HepG2 (cell line): Measurements from ENCODE around the gene TM6SF1. TPM values are rescaled to one million over a fixed set of nuclear protein-coding genes. Genes with fewer than 3 reads are reported as not detected.

Experiments used
- CREB1 ChIP-seq, 2 experiments: fragments of 450-650 bp in 1 of 2; IDR thresholded peaks; 2 replicates each; pipeline ENCODE4 v1.6.1; 2016 to 2017; ENCODE audit warnings: control low read depth in 1 of 2, mild to moderate bottlenecking in 1 of 2, missing compliant biosample characterization in 1 of 2, missing genetic modification characterization in 1 of 2
- MTF1 ChIP-seq: sonication (generic); formaldehyde crosslinking; IDR thresholded peaks from 2 replicates; pipeline ENCODE4 v1.5.0; 2020; ENCODE audit warnings: missing genetic modification reagents
- PRMT3 ChIP-seq: sonication (generic); formaldehyde crosslinking; IDR thresholded peaks from 2 replicates; pipeline ENCODE4 v1.8.1; 2022; ENCODE audit warnings: low read depth, mild to moderate bottlenecking, moderate library complexity, missing genetic modification reagents, borderline replicate concordance
- SUZ12 ChIP-seq: fragments of 150-350 bp; IDR thresholded peaks from 2 replicates; pipeline ENCODE4 v1.6.1; 2014; ENCODE audit warnings: low read depth, low read length
- ZNF12 ChIP-seq: sonication (generic); formaldehyde crosslinking; IDR thresholded peaks from 2 replicates; pipeline ENCODE4 v1.5.0; 2020; ENCODE audit warnings: missing genetic modification reagents
- ZNF138 ChIP-seq: sonication (generic); formaldehyde crosslinking; IDR thresholded peaks from 2 replicates; pipeline ENCODE4 v1.5.0; 2020; ENCODE audit warnings: mild to moderate bottlenecking, low read depth, missing genetic modification reagents
- ZNF543 ChIP-seq: sonication (generic); formaldehyde crosslinking; IDR thresholded peaks from 2 replicates; pipeline ENCODE4 v1.4.0; 2020; ENCODE audit warnings: mild to moderate bottlenecking, missing genetic modification reagents
- ZNF766 ChIP-seq: sonication (generic); formaldehyde crosslinking; IDR thresholded peaks from 2 replicates; pipeline ENCODE4 v1.5.0; 2020; ENCODE audit warnings: missing genetic modification reagents, borderline replicate concordance
- polyA plus RNA-seq, 8 experiments: library from polyadenylated mRNA; depleted of rRNA in 3 of 8; stranded (reverse) in 7 of 8; unstranded in 1 of 8; fragments of >200 nt; fragmentation: Illumina TruSeq in 4 of 8; extraction: Trizol in 4 of 8; gene quantifications; 2 replicates each; pipeline versions ENCODE4 v1.2.1 to v1.2.3, GENCODE V29; 2011 to 2016; ENCODE audit warnings: low read depth in 4 of 8, missing spikeins in 1 of 8, mixed read lengths in 1 of 8; ENCODE audit not compliant: insufficient read depth in 1 of 8
- total RNA-seq, 5 experiments: library from RNA; depleted of rRNA; stranded (reverse); fragments of >200 nt; fragmentation: Illumina TruSeq; extraction: Trizol; gene quantifications; 2 replicates each; pipeline ENCODE4 v1.2.3, GENCODE V29; 2016; ENCODE audit warnings: low read depth in 1 of 5
- TF ChIP-seq, protein P1 (sequence below): sonication (generic); formaldehyde crosslinking; conservative IDR thresholded peaks from 2 replicates; pipeline ENCODE4 v1.4.0; 2020; ENCODE audit warnings: missing genetic modification reagents
- TF ChIP-seq, protein P2 (sequence below): sonication (generic); formaldehyde crosslinking; IDR thresholded peaks from 2 replicates; pipeline ENCODE4 v1.4.0; 2020; ENCODE audit warnings: mild to moderate bottlenecking, missing genetic modification reagents
- TF ChIP-seq, protein P3 (sequence below): sonication (generic); formaldehyde crosslinking; IDR thresholded peaks from 2 replicates; pipeline ENCODE4 v1.9.0; 2021; ENCODE audit warnings: mild to moderate bottlenecking, missing genetic modification reagents

The TM6SF1 gene
- total and polyA plus RNA-seq, 2 of the 13 experiments (the other 11 are each of a cell fraction or from before 2014, with no cell fraction given): not detected

DNA sequence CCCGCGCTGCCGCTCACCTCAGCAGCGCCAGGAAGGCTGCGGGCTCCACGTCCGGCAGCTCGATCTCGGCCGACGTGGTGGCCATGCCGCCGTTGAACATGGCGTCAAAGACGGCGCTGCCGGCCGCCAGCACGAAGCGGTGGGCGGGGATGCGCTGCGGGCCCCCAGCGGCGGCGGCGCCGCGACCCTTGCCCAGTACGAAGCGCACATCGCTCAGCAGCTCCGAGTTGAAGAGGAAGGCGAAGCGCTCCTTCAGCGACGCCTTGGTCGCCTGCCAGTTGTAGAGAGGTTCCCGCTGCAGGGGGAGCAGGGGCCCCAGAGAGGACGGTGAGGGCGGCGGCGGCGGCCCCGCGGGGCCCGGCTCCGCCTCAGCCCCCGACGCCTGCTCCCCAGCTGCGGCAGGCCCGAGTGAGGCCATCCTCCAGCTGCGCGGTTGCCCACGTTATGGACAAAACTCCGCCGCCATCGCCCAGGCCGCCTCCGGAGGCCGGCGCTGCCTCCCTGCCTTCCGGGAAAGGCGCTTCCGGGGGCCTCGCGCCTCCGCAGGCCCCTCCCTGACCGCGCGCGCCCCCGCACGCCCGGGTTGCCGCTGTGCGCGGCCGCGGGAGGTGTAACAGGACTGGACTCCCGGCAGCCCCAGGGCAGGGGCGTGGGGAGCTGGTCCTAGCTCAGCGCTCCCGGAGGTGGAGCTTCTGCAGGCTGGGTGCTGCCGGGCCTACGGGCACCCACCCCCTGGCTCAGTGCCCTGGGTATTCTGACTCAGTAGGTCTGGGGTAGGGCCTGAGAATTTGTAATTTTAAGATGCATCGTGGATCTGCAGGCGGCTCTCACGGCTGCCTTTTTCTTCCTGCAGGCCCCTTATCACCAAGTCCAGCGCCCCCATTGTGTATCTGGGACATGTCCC lies 40.5 kb upstream of the TM6SF1 start, which contains the start of gene BTBD1 (continued):
- TF ChIP-seq CREB1 (IDR thresholded peaks at IDR 0.05) (no peak), CREB1 (CRISPR knock-in tag; IDR thresholded peaks at IDR 0.05) (no peak), MTF1 (no peak; the same call in 1 of the 2 replicates), ZNF138 (CRISPR knock-in tag) (no peak), ZNF12 (CRISPR knock-in tag) (no peak), SUZ12 (no peak), ZNF766 (CRISPR knock-in tag) (peak; percentile 71; the same call in 1 of the 2 replicates), ZNF543 (CRISPR knock-in tag) (peak; percentile 49), PRMT3 (CRISPR knock-in tag) (no peak; the same call in 1 of the 2 replicates)
- TF ChIP-seq, protein P1, sequence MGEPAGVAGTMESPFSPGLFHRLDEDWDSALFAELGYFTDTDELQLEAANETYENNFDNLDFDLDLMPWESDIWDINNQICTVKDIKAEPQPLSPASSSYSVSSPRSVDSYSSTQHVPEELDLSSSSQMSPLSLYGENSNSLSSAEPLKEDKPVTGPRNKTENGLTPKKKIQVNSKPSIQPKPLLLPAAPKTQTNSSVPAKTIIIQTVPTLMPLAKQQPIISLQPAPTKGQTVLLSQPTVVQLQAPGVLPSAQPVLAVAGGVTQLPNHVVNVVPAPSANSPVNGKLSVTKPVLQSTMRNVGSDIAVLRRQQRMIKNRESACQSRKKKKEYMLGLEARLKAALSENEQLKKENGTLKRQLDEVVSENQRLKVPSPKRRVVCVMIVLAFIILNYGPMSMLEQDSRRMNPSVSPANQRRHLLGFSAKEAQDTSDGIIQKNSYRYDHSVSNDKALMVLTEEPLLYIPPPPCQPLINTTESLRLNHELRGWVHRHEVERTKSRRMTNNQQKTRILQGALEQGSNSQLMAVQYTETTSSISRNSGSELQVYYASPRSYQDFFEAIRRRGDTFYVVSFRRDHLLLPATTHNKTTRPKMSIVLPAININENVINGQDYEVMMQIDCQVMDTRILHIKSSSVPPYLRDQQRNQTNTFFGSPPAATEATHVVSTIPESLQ (CRISPR knock-in tag): no peak
- TF ChIP-seq, protein P2, sequence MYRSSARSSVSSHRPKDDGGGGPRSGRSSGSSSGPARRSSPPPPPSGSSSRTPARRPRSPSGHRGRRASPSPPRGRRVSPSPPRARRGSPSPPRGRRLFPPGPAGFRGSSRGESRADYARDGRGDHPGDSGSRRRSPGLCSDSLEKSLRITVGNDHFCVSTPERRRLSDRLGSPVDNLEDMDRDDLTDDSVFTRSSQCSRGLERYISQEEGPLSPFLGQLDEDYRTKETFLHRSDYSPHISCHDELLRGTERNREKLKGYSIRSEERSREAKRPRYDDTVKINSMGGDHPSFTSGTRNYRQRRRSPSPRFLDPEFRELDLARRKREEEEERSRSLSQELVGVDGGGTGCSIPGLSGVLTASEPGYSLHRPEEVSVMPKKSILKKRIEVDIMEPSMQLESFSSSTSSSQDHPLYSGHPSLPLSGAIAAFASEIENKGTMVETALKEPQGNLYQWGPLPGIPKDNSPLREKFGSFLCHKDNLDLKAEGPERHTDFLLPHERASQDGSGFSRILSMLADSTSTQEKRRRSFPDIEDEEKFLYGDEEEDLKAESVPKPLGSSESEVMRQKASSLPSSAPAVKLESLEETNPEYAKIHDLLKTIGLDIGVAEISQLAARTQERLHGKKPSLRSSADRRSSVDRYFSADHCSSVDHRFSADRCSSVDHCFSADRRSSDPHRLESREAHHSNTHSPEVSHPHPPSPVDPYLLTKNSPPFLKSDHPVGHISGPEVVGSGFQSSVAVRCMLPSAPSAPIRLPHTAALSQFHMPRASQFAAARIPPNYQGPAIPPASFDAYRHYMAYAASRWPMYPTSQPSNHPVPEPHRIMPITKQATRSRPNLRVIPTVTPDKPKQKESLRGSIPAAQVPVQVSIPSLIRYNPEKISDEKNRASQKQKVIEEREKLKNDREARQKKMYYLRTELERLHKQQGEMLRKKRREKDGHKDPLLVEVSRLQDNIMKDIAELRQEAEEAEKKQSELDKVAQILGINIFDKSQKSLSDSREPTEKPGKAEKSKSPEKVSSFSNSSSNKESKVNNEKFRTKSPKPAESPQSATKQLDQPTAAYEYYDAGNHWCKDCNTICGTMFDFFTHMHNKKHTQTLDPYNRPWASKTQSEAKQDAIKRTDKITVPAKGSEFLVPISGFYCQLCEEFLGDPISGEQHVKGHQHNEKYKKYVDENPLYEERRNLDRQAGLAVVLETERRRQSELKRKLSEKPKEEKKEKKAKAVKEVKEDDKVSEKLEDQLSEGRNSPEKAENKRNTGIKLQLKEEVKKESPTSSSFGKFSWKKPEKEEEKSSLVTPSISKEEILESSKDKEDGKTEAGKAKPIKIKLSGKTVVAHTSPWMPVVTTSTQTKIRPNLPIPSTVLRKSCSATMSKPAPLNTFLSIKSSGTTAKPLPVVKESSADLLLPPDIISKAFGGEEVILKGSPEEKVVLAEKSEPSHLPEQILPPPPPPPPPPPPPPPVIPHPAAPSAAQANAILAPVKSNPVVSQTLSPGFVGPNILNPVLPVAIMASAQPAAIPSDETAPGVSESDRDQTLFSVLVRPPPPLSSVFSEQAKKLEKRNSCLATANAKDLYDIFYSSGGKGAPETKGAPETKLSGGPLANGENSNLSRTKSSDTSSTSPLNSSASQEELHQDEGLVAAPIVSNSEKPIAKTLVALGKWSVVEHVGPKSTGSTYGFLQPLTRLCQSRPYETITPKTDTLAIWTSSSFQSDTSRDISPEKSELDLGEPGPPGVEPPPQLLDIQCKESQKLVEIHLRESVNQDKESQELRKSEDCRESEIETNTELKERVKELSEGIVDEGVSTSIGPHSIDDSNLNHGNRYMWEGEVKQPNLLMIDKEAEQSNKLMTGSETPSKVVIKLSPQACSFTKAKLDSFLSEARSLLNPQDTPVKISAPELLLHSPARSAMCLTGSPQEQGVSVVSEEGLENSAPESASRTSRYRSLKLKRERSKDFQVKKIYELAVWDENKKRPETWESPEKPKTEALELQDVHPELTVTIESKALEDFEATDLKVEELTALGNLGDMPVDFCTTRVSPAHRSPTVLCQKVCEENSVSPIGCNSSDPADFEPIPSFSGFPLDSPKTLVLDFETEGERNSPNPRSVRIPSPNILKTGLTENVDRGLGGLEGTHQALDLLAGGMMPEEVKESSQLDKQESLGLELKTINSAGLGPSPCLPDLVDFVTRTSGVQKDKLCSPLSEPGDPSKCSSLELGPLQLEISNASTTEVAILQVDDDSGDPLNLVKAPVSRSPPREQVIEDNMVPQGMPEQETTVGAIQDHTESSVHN (CRISPR knock-in tag): no peak
- TF ChIP-seq, protein P3, sequence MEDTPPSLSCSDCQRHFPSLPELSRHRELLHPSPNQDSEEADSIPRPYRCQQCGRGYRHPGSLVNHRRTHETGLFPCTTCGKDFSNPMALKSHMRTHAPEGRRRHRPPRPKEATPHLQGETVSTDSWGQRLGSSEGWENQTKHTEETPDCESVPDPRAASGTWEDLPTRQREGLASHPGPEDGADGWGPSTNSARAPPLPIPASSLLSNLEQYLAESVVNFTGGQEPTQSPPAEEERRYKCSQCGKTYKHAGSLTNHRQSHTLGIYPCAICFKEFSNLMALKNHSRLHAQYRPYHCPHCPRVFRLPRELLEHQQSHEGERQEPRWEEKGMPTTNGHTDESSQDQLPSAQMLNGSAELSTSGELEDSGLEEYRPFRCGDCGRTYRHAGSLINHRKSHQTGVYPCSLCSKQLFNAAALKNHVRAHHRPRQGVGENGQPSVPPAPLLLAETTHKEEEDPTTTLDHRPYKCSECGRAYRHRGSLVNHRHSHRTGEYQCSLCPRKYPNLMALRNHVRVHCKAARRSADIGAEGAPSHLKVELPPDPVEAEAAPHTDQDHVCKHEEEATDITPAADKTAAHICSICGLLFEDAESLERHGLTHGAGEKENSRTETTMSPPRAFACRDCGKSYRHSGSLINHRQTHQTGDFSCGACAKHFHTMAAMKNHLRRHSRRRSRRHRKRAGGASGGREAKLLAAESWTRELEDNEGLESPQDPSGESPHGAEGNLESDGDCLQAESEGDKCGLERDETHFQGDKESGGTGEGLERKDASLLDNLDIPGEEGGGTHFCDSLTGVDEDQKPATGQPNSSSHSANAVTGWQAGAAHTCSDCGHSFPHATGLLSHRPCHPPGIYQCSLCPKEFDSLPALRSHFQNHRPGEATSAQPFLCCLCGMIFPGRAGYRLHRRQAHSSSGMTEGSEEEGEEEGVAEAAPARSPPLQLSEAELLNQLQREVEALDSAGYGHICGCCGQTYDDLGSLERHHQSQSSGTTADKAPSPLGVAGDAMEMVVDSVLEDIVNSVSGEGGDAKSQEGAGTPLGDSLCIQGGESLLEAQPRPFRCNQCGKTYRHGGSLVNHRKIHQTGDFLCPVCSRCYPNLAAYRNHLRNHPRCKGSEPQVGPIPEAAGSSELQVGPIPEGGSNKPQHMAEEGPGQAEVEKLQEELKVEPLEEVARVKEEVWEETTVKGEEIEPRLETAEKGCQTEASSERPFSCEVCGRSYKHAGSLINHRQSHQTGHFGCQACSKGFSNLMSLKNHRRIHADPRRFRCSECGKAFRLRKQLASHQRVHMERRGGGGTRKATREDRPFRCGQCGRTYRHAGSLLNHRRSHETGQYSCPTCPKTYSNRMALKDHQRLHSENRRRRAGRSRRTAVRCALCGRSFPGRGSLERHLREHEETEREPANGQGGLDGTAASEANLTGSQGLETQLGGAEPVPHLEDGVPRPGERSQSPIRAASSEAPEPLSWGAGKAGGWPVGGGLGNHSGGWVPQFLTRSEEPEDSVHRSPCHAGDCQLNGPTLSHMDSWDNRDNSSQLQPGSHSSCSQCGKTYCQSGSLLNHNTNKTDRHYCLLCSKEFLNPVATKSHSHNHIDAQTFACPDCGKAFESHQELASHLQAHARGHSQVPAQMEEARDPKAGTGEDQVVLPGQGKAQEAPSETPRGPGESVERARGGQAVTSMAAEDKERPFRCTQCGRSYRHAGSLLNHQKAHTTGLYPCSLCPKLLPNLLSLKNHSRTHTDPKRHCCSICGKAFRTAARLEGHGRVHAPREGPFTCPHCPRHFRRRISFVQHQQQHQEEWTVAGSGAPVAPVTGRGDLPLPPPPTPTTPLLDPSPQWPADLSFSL: no peak
